ENCODE measurements around the gene RBP3. TPM values are rescaled to one million over a fixed set of nuclear protein-coding genes. Genes with fewer than 3 reads are reported as not detected.

Gene RBP3
- total RNA-seq, 2 donors from 2014 or later, result not detected

DNA sequence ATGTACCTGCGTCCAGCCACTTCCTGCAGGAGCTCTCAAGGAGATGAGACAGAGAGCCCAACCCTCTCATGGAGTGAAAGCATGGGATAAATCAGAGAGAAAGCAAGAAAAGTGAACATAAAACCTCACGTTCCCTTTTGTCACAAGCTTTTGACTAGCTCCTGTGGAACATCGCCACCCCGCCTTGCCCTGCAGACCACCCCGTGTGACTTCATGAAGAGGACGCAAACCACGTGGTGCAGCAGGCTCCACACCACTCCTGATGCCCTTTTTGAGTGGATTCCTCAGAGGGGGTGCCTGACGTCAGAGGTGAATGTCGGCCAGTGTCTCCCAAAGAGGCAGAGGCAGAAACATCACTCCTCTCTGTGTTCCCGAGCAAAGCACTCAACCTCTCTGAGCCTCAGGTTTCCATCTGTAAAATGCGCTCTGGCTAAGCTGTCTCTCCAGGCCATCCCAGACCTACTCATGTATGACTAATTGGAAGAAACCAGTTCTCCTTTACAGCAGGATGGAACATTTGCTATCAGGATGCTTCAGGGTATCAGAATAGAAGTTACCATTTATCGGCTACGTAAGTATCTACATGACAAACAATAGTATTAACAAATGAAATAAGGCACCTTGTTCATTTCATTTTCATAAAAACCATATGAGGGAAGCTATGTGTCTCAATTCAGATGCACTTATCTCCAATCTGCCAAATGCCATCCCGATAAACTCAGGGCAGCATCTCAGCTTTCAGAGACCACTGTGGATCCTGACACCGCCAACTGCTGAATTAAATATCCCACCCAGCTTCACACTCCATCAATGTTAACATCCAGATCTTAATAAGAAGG lies 30.7 kb downstream of the RBP3 start:
- no peaks in the 10 kb centered on the region for H3K36me3 ChIP-seq (ENCODE audit: control insufficient read depth, insufficient read depth, low read length)
- Mint-ChIP-seq H3K36me3 (ENCODE audit: low read depth) (no peaks in the 10 kb centered on the region), H3K4me1 (peaks cover 15% of the 10 kb centered on the region), H3K27ac (no peak overlapping the region), H3K4me3 (no peak overlapping the region), H3K9me3 (no peaks in the 10 kb centered on the region), H3K27me3 (ENCODE audit: insufficient read depth) (peaks cover 40% of the 10 kb centered on the region)
- no peaks in the 10 kb centered on the region for H3K4me1 ChIP-seq (ENCODE audit: control insufficient read depth, insufficient read depth, low read length)
- H3K4me3 ChIP-seq (ENCODE audit: low read length), result no peak overlapping the region
- H3K9ac ChIP-seq (ENCODE audit: extremely low read depth, low read length, poor library complexity, severe bottlenecking), result no peak overlapping the region
- peak; percentile 39 for DNase-seq
- H3K27me3 ChIP-seq (ENCODE audit: control insufficient read depth, insufficient read depth, low read length, poor library complexity, severe bottlenecking), result peaks cover 45% of the 10 kb centered on the region
- TF ChIP-seq, protein P1, sequence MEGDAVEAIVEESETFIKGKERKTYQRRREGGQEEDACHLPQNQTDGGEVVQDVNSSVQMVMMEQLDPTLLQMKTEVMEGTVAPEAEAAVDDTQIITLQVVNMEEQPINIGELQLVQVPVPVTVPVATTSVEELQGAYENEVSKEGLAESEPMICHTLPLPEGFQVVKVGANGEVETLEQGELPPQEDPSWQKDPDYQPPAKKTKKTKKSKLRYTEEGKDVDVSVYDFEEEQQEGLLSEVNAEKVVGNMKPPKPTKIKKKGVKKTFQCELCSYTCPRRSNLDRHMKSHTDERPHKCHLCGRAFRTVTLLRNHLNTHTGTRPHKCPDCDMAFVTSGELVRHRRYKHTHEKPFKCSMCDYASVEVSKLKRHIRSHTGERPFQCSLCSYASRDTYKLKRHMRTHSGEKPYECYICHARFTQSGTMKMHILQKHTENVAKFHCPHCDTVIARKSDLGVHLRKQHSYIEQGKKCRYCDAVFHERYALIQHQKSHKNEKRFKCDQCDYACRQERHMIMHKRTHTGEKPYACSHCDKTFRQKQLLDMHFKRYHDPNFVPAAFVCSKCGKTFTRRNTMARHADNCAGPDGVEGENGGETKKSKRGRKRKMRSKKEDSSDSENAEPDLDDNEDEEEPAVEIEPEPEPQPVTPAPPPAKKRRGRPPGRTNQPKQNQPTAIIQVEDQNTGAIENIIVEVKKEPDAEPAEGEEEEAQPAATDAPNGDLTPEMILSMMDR (conservative IDR thresholded peaks at IDR 0.05), result no peak
- no peak overlapping the region for H3K27ac ChIP-seq (ENCODE audit: low read depth, low read length)
- 87 to 93% methylated on average over 13 to 15 of the region's 15 CpGs for WGBS, 2 experiments (ENCODE audit: insufficient coverage in 1 of 2, insufficient read length in 1 of 2)
- no peaks in the 10 kb centered on the region for H3K9me3 ChIP-seq (ENCODE audit: control insufficient read depth, low read length)

DNA sequence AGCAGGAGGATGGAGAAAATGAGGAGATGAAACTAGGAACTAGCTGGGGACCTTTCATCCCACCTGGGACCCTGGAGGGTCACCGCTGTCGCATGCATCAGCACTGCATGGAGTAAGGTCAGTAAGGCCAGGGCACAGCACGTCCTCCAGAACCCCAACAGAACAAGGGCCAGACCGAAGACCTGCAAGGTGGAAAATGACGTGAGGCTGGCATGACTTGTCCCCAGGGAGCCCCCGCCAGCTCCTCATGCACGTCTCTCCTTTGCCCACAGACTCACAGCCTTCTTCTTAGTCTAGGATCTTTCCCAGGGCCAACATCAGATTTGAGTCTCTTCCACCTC lies 31.3 kb downstream of the RBP3 start:
- Mint-ChIP-seq H3K27ac (no peak overlapping the region), H3K4me3 (no peak overlapping the region), H3K27me3 (ENCODE audit: insufficient read depth) (peaks cover 43% of the 10 kb centered on the region), H3K9me3 (no peaks in the 10 kb centered on the region), H3K4me1 (peaks cover 16% of the 10 kb centered on the region), H3K36me3 (ENCODE audit: low read depth) (no peaks in the 10 kb centered on the region)
- Histone ChIP-seq H3K9ac (ENCODE audit: extremely low read depth, low read length, poor library complexity, severe bottlenecking) (no peak overlapping the region), H3K9me3 (ENCODE audit: control insufficient read depth, low read length) (no peaks in the 10 kb centered on the region), H3K4me3 (ENCODE audit: low read length) (no peak overlapping the region), H3K27ac (ENCODE audit: low read depth, low read length) (no peak overlapping the region), H3K4me1 (ENCODE audit: control insufficient read depth, insufficient read depth, low read length) (no peaks in the 10 kb centered on the region), H3K36me3 (ENCODE audit: control insufficient read depth, insufficient read depth, low read length) (no peaks in the 10 kb centered on the region), H3K27me3 (ENCODE audit: control insufficient read depth, insufficient read depth, low read length, poor library complexity, severe bottlenecking) (peaks cover 48% of the 10 kb centered on the region)
- TF ChIP-seq, protein P1 (conservative IDR thresholded peaks at IDR 0.05), result no peak
- 77 to 78% methylated on average over 5 to 7 of the region's 7 CpGs for WGBS, 2 experiments (ENCODE audit: insufficient coverage in 1 of 2, insufficient read length in 1 of 2)
- DNase-seq, result peak; percentile 13

DNA sequence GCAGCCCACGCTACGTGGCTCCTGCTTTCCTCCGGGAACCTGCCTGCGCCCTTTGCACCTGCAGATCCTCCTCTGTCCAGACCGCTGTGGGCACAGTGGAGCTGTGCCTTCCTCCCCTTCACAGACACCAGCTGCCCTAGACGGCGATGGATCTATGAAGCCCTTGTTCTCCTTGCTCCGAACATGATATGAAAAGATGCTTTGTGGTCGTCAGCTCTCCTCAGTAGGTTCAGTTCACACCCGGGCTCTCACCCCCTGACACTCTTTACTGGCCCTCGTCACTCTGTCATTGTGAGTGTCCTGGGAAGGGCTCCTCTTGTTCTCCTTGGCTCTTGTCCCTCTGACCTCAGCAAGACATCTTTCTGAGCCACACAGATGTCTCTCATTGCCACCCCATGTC lies 31.7 kb downstream of the RBP3 start:
- peaks cover 50% of the 10 kb centered on the region for H3K27me3 ChIP-seq (ENCODE audit: control insufficient read depth, insufficient read depth, low read length, poor library complexity, severe bottlenecking)
- H3K9me3 ChIP-seq (ENCODE audit: control insufficient read depth, low read length), result no peaks in the 10 kb centered on the region
- H3K27ac ChIP-seq (ENCODE audit: low read depth, low read length), result no peak overlapping the region
- no peaks in the 10 kb centered on the region for H3K36me3 Mint-ChIP-seq (ENCODE audit: low read depth)
- no peaks in the 10 kb centered on the region for H3K36me3 ChIP-seq (ENCODE audit: control insufficient read depth, insufficient read depth, low read length)
- no peaks in the 10 kb centered on the region for H3K9me3 Mint-ChIP-seq
- H3K9ac ChIP-seq (ENCODE audit: extremely low read depth, low read length, poor library complexity, severe bottlenecking), result no peak overlapping the region
- H3K4me3 Mint-ChIP-seq, result no peak overlapping the region
- peak; percentile 33 for DNase-seq
- no peak overlapping the region for H3K4me3 ChIP-seq (ENCODE audit: low read length)
- peaks cover 19% of the 10 kb centered on the region for H3K4me1 Mint-ChIP-seq
- peaks cover 45% of the 10 kb centered on the region for H3K27me3 Mint-ChIP-seq (ENCODE audit: insufficient read depth)
- no peak overlapping the region for H3K27ac Mint-ChIP-seq
- H3K4me1 ChIP-seq (ENCODE audit: control insufficient read depth, insufficient read depth, low read length), result no peaks in the 10 kb centered on the region
- TF ChIP-seq, protein P1 (conservative IDR thresholded peaks at IDR 0.05), result no peak
- 71 to 79% methylated on average over 10 to 11 of the region's 11 CpGs for WGBS, 2 experiments (ENCODE audit: insufficient coverage in 1 of 2, insufficient read length in 1 of 2)

Measured in endodermal cell (in vitro differentiated cells).